HG02759 (cell line): ENCODE data around the gene ACOT11.
"Not testable (repeated sequence)": the region's sequence is repeated elsewhere in the genome, so short reads cannot be mapped to it uniquely, and the experiment has no call there.

Source experiments
- ATAC-seq: cut with Tn5 transposase; IDR thresholded peaks from one replicate; pipeline ENCODE4 v1.9.1; 2021; ENCODE audit warnings: mild to moderate bottlenecking, moderate library complexity; ENCODE audit not compliant: unreplicated experiment

Gene ACOT11

GRCh38 chr1:54536656-54537055 lies 11.4 kb upstream of the ACOT11 start:
- not testable (repeated sequence) for ATAC-seq

GRCh38 chr1:54537611-54538010 lies 10.4 kb upstream of the ACOT11 start:
- no peak for ATAC-seq

GRCh38 chr1:54538538-54538937 lies 9.5 kb upstream of the ACOT11 start:
- ATAC-seq, result no peak

GRCh38 chr1:54540582-54541295 lies 7.3 kb upstream of the ACOT11 start:
- ATAC-seq, result no peak

GRCh38 chr1:54542120-54542961 lies 5.7 kb upstream of the ACOT11 start:
- peak; percentile 66 for ATAC-seq

GRCh38 chr1:54542962-54543539 lies 5.0 kb upstream of the ACOT11 start:
- no peak for ATAC-seq

- no peak for ATAC-seq
Measured at GRCh38 chr1:54543729-54544496, 4.1 kb upstream of the ACOT11 start.

- no peak for ATAC-seq
Measured at GRCh38 chr1:54545916-54546635, 2.0 kb upstream of the ACOT11 start.

- ATAC-seq, result no peak
Measured at GRCh38 chr1:54546651-54547401, 1.2 kb upstream of the ACOT11 start.

- no peak for ATAC-seq
Measured at GRCh38 chr1:54548389-54549044, 489 bp downstream of the ACOT11 start.

- no peak for ATAC-seq
Measured at GRCh38 chr1:54549181-54549924, 1.3 kb downstream of the ACOT11 start.

- no peak for ATAC-seq
Measured at GRCh38 chr1:54551891-54552290, 3.9 kb downstream of the ACOT11 start.

GRCh38 chr1:54553602-54554313 lies 5.7 kb downstream of the ACOT11 start:
- no peak for ATAC-seq

GRCh38 chr1:54556110-54556509 lies 8.1 kb downstream of the ACOT11 start:
- no peak for ATAC-seq

- ATAC-seq, result no peak
Measured at GRCh38 chr1:54557671-54558355, 9.8 kb downstream of the ACOT11 start.

GRCh38 chr1:54558434-54559030 lies 10.5 kb downstream of the ACOT11 start:
- ATAC-seq, result no peak

- ATAC-seq, result no peak
Measured at GRCh38 chr1:54559111-54559548, 11.1 kb downstream of the ACOT11 start.
